GM18502 (cell line): ENCODE measurements around the gene STX2.
"Not testable (repeated sequence)": the region's sequence is repeated elsewhere in the genome, so short reads cannot be mapped to it uniquely, and the experiment has no call there.

Experiments used
- ATAC-seq: cut with Tn5 transposase; IDR thresholded peaks from one replicate; pipeline ENCODE4 v1.9.1; 2021; ENCODE audit warnings: mild to moderate bottlenecking; ENCODE audit not compliant: unreplicated experiment, poor library complexity

STX2 gene

GRCh38 chr12:130838951-130839769, at the start of gene STX2:
TSS of gene STX2 (minus strand) at chr12:130839250. CDS start at chr12:130839099, 151 bp downstream.
- peak; percentile 78 for ATAC-seq

- not testable (repeated sequence) for ATAC-seq
These were observed 48.1 kb upstream of the STX2 start for GRCh38 chr12:130887190-130887589.

- ATAC-seq = no peak
These were observed 42.5 kb upstream of the STX2 start for GRCh38 chr12:130881548-130881947.

GRCh38 chr12:130881046-130881445, 42.0 kb upstream of the STX2 start:
- ATAC-seq = no peak

- ATAC-seq = peak; percentile 61
These were observed 41.4 kb upstream of the STX2 start for GRCh38 chr12:130880411-130880885.

GRCh38 chr12:130879781-130880389, 40.8 kb upstream of the STX2 start:
- peak; percentile 14 for ATAC-seq

- peak; percentile 83 for ATAC-seq
These were observed 40.2 kb upstream of the STX2 start for GRCh38 chr12:130879212-130879686.

GRCh38 chr12:130878193-130879185, 39.4 kb upstream of the STX2 start:
- ATAC-seq = no peak

- no peak for ATAC-seq
These were observed 38.3 kb upstream of the STX2 start for GRCh38 chr12:130877333-130877732.

- no peak for ATAC-seq
These were observed 37.7 kb upstream of the STX2 start for GRCh38 chr12:130876758-130877157.

- no peak for ATAC-seq
These were observed 37.2 kb upstream of the STX2 start for GRCh38 chr12:130876297-130876696.

GRCh38 chr12:130875708-130876107, 36.7 kb upstream of the STX2 start:
- not testable (repeated sequence) for ATAC-seq

- ATAC-seq = no peak
These were observed 36.1 kb upstream of the STX2 start for GRCh38 chr12:130875193-130875592.

- ATAC-seq = no peak
These were observed 35.6 kb upstream of the STX2 start for GRCh38 chr12:130874696-130875095.

- no peak for ATAC-seq
These were observed 34.8 kb upstream of the STX2 start for GRCh38 chr12:130873825-130874224.

- ATAC-seq = no peak
These were observed 34.2 kb upstream of the STX2 start for GRCh38 chr12:130873106-130873795.

- ATAC-seq = peak; percentile 27
These were observed 33.4 kb upstream of the STX2 start for GRCh38 chr12:130872179-130873096.

GRCh38 chr12:130871286-130872178, 32.5 kb upstream of the STX2 start, which contains the start of gene RAN:
TSS of gene RAN (plus strand) at chr12:130872066. CDS start at chr12:130872594, 528 bp downstream.
- ATAC-seq = peak; percentile 67
